BLaER1 (cell line): Measurements from ENCODE around the gene CORIN.
"Not testable (repeated sequence)": the region's sequence is repeated elsewhere in the genome, so short reads cannot be mapped to it uniquely, and the experiment has no call there.

Experiments used
- H3K27ac ChIP-seq: shearing (Covaris generic); formaldehyde crosslinking; 2 replicates; pipeline ENCODE4 v1.8.1; 2022
- H3K27me3 ChIP-seq: shearing (Covaris generic); formaldehyde crosslinking; 2 replicates; pipeline ENCODE4 v1.8.1; 2022
- H3K36me3 ChIP-seq: shearing (Covaris generic); formaldehyde crosslinking; 2 replicates; pipeline ENCODE4 v1.8.1; 2022
- H3K4me1 ChIP-seq: shearing (Covaris generic); formaldehyde crosslinking; 2 replicates; pipeline ENCODE4 v1.8.1; 2022
- H3K4me2 ChIP-seq: shearing (Covaris generic); formaldehyde crosslinking; 2 replicates; pipeline ENCODE4 v1.8.1; 2022
- H3K4me3 ChIP-seq: shearing (Covaris generic); formaldehyde crosslinking; 2 replicates; pipeline ENCODE4 v1.8.1; 2022
- H3K9ac ChIP-seq: shearing (Covaris generic); formaldehyde crosslinking; 2 replicates; pipeline ENCODE4 v1.8.1; 2022
- H3K9me3 ChIP-seq: shearing (Covaris generic); formaldehyde crosslinking; 2 replicates; pipeline ENCODE4 v1.8.1; 2022
- H4K20me1 ChIP-seq: shearing (Covaris generic); formaldehyde crosslinking; 2 replicates; pipeline ENCODE4 v1.8.1; 2022
- Cebpa-rat ChIP-seq: shearing (Covaris generic); IDR thresholded peaks from 2 replicates; pipeline ENCODE4 v1.8.1; 2022

CORIN gene

GRCh38 chr4:47701286-47701685 is 136.6 kb downstream of the CORIN start:
- Histone ChIP-seq H3K4me1 (no peaks in the 10 kb centered on the region), H3K27me3 (no peaks in the 10 kb centered on the region), H3K9ac (no peak overlapping the region), H3K4me3 (no peak overlapping the region), H3K36me3 (no peaks in the 10 kb centered on the region), H3K27ac (no peak overlapping the region), H4K20me1 (no peaks in the 10 kb centered on the region), H3K4me2 (no peak overlapping the region), H3K9me3 (no peaks in the 10 kb centered on the region)
- no peak for TF ChIP-seq Cebpa-rat

- no peak overlapping the region for H3K4me3 ChIP-seq
- H4K20me1 ChIP-seq: no peaks in the 10 kb centered on the region
- H3K27ac ChIP-seq: no peak overlapping the region
- TF ChIP-seq Cebpa-rat: no peak
- H3K27me3 ChIP-seq: no peaks in the 10 kb centered on the region
- no peaks in the 10 kb centered on the region for H3K36me3 ChIP-seq
- no peaks in the 10 kb centered on the region for H3K9me3 ChIP-seq
- no peaks in the 10 kb centered on the region for H3K4me1 ChIP-seq
- no peak overlapping the region for H3K4me2 ChIP-seq
- H3K9ac ChIP-seq: no peak overlapping the region
Observed at GRCh38 chr4:47698837-47699236, 139.0 kb downstream of the CORIN start.

GRCh38 chr4:47696823-47697222 is 141.0 kb downstream of the CORIN start:
- Histone ChIP-seq H3K4me2 (no peak overlapping the region), H3K27me3 (no peaks in the 10 kb centered on the region), H3K27ac (no peak overlapping the region), H3K9ac (no peak overlapping the region), H3K4me3 (no peak overlapping the region), H4K20me1 (no peaks in the 10 kb centered on the region), H3K4me1 (no peaks in the 10 kb centered on the region), H3K36me3 (no peaks in the 10 kb centered on the region), H3K9me3 (no peaks in the 10 kb centered on the region)
- no peak for TF ChIP-seq Cebpa-rat

- no peak overlapping the region for H3K4me2 ChIP-seq
- no peak overlapping the region for H3K4me3 ChIP-seq
- no peaks in the 10 kb centered on the region for H3K9me3 ChIP-seq
- H4K20me1 ChIP-seq: no peaks in the 10 kb centered on the region
- no peaks in the 10 kb centered on the region for H3K27me3 ChIP-seq
- H3K9ac ChIP-seq: no peak overlapping the region
- TF ChIP-seq Cebpa-rat: no peak
- H3K36me3 ChIP-seq: no peaks in the 10 kb centered on the region
- H3K27ac ChIP-seq: no peak overlapping the region
- no peaks in the 10 kb centered on the region for H3K4me1 ChIP-seq
Observed at GRCh38 chr4:47695260-47695659, 142.6 kb downstream of the CORIN start.

- no peaks in the 10 kb centered on the region for H3K27me3 ChIP-seq
- no peaks in the 10 kb centered on the region for H3K36me3 ChIP-seq
- no peak overlapping the region for H3K9ac ChIP-seq
- H3K4me2 ChIP-seq: no peak overlapping the region
- no peaks in the 10 kb centered on the region for H4K20me1 ChIP-seq
- no peak overlapping the region for H3K27ac ChIP-seq
- H3K4me1 ChIP-seq: no peaks in the 10 kb centered on the region
- H3K4me3 ChIP-seq: no peak overlapping the region
- H3K9me3 ChIP-seq: no peaks in the 10 kb centered on the region
- no peak for TF ChIP-seq Cebpa-rat
Observed at GRCh38 chr4:47694322-47694721, 143.5 kb downstream of the CORIN start.

GRCh38 chr4:47692691-47693090 is 145.2 kb downstream of the CORIN start:
- no peak for TF ChIP-seq Cebpa-rat
- Histone ChIP-seq H3K36me3 (no peaks in the 10 kb centered on the region), H3K27me3 (no peaks in the 10 kb centered on the region), H4K20me1 (no peaks in the 10 kb centered on the region), H3K4me2 (no peak overlapping the region), H3K4me1 (no peaks in the 10 kb centered on the region), H3K9me3 (no peaks in the 10 kb centered on the region), H3K4me3 (no peak overlapping the region), H3K9ac (no peak overlapping the region), H3K27ac (no peak overlapping the region)

GRCh38 chr4:47691757-47692383 is 146.0 kb downstream of the CORIN start:
- not testable (repeated sequence) for H3K9ac ChIP-seq, H3K4me3 ChIP-seq, H3K27me3 ChIP-seq, H3K36me3 ChIP-seq, H3K27ac ChIP-seq, H3K4me1 ChIP-seq, H4K20me1 ChIP-seq, H3K4me2 ChIP-seq, H3K9me3 ChIP-seq

- H3K27ac ChIP-seq: no peak overlapping the region
- H3K9ac ChIP-seq: no peak overlapping the region
- H3K9me3 ChIP-seq: no peaks in the 10 kb centered on the region
- no peak overlapping the region for H3K4me2 ChIP-seq
- H3K4me3 ChIP-seq: no peak overlapping the region
- no peaks in the 10 kb centered on the region for H3K36me3 ChIP-seq
- TF ChIP-seq Cebpa-rat: no peak
- H3K4me1 ChIP-seq: no peaks in the 10 kb centered on the region
- H3K27me3 ChIP-seq: no peaks in the 10 kb centered on the region
- no peaks in the 10 kb centered on the region for H4K20me1 ChIP-seq
Observed at GRCh38 chr4:47690611-47691010, 147.3 kb downstream of the CORIN start.

- Histone ChIP-seq H3K27ac (no peak overlapping the region), H3K27me3 (no peaks in the 10 kb centered on the region), H4K20me1 (no peaks in the 10 kb centered on the region), H3K4me1 (no peaks in the 10 kb centered on the region), H3K9ac (no peak overlapping the region), H3K4me2 (no peak overlapping the region), H3K9me3 (no peaks in the 10 kb centered on the region), H3K4me3 (no peak overlapping the region), H3K36me3 (no peaks in the 10 kb centered on the region)
- no peak for TF ChIP-seq Cebpa-rat
Observed at GRCh38 chr4:47686294-47686872, 151.5 kb downstream of the CORIN start.

- Histone ChIP-seq H3K4me2 (peak overlapping the region; percentile 61), H3K4me1 (peaks cover 23% of the 10 kb centered on the region), H3K9ac (no peak overlapping the region), H3K9me3 (no peaks in the 10 kb centered on the region), H3K36me3 (no peaks in the 10 kb centered on the region), H3K27me3 (no peaks in the 10 kb centered on the region), H3K4me3 (no peak overlapping the region), H4K20me1 (no peaks in the 10 kb centered on the region), H3K27ac (no peak overlapping the region)
- no peak for TF ChIP-seq Cebpa-rat
Observed at GRCh38 chr4:47675806-47676205, 162.1 kb downstream of the CORIN start.

- Histone ChIP-seq H3K4me2 (no peak overlapping the region), H4K20me1 (no peaks in the 10 kb centered on the region), H3K36me3 (no peaks in the 10 kb centered on the region), H3K9me3 (no peaks in the 10 kb centered on the region), H3K27ac (no peak overlapping the region), H3K27me3 (no peaks in the 10 kb centered on the region), H3K9ac (no peak overlapping the region), H3K4me3 (no peak overlapping the region), H3K4me1 (peaks cover 23% of the 10 kb centered on the region)
- TF ChIP-seq Cebpa-rat: no peak
Observed at GRCh38 chr4:47674144-47674543, 163.7 kb downstream of the CORIN start.
